HL-60 (cell line): ENCODE results near the gene TRIM32.

ENCODE experiments used
- POLR2AphosphoS5 ChIP-seq: IDR thresholded peaks from 2 replicates; pipeline ENCODE4 v1.6.1; 2012; ENCODE audit warnings: low read depth
- TF ChIP-seq, protein P1 (sequence below): IDR thresholded peaks from one replicate; pipeline ENCODE4 v1.5.1; 2011; ENCODE audit warnings: low read length, control low read depth, inconsistent platforms; ENCODE audit not compliant: insufficient read depth

- TF ChIP-seq, protein P1, sequence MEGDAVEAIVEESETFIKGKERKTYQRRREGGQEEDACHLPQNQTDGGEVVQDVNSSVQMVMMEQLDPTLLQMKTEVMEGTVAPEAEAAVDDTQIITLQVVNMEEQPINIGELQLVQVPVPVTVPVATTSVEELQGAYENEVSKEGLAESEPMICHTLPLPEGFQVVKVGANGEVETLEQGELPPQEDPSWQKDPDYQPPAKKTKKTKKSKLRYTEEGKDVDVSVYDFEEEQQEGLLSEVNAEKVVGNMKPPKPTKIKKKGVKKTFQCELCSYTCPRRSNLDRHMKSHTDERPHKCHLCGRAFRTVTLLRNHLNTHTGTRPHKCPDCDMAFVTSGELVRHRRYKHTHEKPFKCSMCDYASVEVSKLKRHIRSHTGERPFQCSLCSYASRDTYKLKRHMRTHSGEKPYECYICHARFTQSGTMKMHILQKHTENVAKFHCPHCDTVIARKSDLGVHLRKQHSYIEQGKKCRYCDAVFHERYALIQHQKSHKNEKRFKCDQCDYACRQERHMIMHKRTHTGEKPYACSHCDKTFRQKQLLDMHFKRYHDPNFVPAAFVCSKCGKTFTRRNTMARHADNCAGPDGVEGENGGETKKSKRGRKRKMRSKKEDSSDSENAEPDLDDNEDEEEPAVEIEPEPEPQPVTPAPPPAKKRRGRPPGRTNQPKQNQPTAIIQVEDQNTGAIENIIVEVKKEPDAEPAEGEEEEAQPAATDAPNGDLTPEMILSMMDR = no peak
- TF ChIP-seq POLR2AphosphoS5 = no peak
Measured at GRCh38 chr9:116704470-116704869, 17.4 kb downstream of the TRIM32 start.
